ENCODE data around the gene NUPR2.
"Not testable (repeated sequence)": the region's sequence is repeated elsewhere in the genome, so short reads cannot be mapped to it uniquely, and the experiment has no call there.

DNA sequence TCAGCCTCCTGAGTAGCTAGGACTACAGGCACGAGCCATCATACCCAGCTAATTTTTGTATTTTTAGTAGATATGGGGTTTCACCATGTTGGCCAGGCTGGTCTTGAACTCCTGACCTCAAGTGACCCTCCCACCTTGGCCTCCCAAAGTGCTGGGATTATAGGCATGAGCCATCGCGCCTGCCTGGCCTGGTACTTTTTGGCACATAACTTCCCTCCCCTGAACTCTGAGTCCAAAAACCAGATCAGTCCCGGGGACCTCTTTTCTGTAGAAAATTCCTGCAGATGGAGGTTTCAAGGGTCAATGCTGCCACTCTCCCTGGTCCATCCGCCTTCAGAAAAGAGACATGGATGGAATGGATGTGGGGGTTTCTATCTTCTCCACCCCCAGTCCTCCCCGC, 23.8 kb downstream of the NUPR2 start:
- not testable (repeated sequence) for TF ChIP-seq CTCF (conservative IDR thresholded peaks at IDR 0.05; ENCODE audit: low read length); EZH2phosphoT487 (IDR thresholded peaks at IDR 0.05; ENCODE audit: borderline replicate concordance)
